ENCODE measurements around the gene PRCD.

GRCh38 chr17:76501018-76501826 lies 38.6 kb upstream of the PRCD start, which contains the start of gene RHBDF2:
- TF ChIP-seq, protein P1, sequence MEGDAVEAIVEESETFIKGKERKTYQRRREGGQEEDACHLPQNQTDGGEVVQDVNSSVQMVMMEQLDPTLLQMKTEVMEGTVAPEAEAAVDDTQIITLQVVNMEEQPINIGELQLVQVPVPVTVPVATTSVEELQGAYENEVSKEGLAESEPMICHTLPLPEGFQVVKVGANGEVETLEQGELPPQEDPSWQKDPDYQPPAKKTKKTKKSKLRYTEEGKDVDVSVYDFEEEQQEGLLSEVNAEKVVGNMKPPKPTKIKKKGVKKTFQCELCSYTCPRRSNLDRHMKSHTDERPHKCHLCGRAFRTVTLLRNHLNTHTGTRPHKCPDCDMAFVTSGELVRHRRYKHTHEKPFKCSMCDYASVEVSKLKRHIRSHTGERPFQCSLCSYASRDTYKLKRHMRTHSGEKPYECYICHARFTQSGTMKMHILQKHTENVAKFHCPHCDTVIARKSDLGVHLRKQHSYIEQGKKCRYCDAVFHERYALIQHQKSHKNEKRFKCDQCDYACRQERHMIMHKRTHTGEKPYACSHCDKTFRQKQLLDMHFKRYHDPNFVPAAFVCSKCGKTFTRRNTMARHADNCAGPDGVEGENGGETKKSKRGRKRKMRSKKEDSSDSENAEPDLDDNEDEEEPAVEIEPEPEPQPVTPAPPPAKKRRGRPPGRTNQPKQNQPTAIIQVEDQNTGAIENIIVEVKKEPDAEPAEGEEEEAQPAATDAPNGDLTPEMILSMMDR (conservative IDR thresholded peaks at IDR 0.05; ENCODE audit: low read depth, low read length), result no peak
- no peak for TF ChIP-seq EZH2 (IDR thresholded peaks at IDR 0.05; ENCODE audit: low read length, unreplicated experiment)

All from PC-3 (cell line).